Measurements from ENCODE around the gene QPCT. TPM values are rescaled to one million over a fixed set of nuclear protein-coding genes. Genes with fewer than 3 reads are reported as not detected.

The QPCT gene
- total and polyA plus RNA-seq, 2 experiments from 2014 or later, result 0.81 to 2.0 TPM

DNA sequence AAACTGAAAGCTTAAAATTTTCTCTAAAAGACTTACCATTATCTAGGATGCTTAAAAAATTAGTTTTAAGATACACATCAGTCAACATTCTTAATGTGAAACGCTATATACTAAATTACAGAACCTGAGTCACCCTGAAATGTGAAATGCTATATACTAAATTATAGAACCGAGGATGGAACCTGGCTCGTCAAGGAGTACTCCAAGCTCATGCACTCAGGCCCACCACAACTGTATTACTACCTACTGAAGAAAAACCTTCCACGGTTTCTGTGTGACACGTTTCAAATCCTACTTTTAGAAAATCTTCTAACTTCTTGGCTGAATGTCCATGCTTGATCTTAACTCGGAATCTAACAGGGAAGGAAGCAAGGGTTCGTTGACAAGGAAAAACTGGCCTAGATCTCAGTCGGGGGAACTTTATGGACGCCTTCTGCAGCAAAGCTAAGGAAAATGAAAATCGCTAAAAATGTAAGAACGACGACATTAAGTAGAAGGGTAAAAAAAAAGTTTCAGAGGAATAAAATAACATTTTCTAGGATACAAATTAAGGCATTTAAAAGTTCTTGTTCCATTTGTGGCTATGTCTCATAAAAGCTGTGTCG lies 21.2 kb upstream of the QPCT start:
- Histone ChIP-seq H3K4me2 (peak overlapping the region; percentile 89), H3K36me3 (replicated peaks; ENCODE audit: insufficient read depth, low read depth) (no peaks in the 10 kb centered on the region), H3K4me3 (peak overlapping the region; percentile 77), H2AFZ (peak overlapping the region; percentile 64), H3K4me1 (ENCODE audit: insufficient read depth) (peaks cover 7% of the 10 kb centered on the region), H3K27ac (peak overlapping the region; percentile 81), H4K20me1 (ENCODE audit: insufficient read depth, poor library complexity, severe bottlenecking) (peaks cover 18% of the 10 kb centered on the region), H3K79me2 (peaks cover 54% of the 10 kb centered on the region), H3K27me3 (no peaks in the 10 kb centered on the region), H3K9me2 (replicated peaks; ENCODE audit: insufficient read depth) (no peaks in the 10 kb centered on the region), H3K9me3 (ENCODE audit: low read depth) (no peaks in the 10 kb centered on the region)
- no peak for DNase-seq (ENCODE audit: low spot score)
- TF ChIP-seq EZH2 (IDR thresholded peaks at IDR 0.05; ENCODE audit: borderline replicate concordance) (no peak), CTCF (IDR thresholded peaks at IDR 0.05; ENCODE audit: poor library complexity) (no peak), EZH2phosphoT487 (IDR thresholded peaks at IDR 0.05; ENCODE audit: low read depth, severe bottlenecking, unreplicated experiment) (no peak)
- 10% methylated on average over 13 of the region's 13 CpGs for WGBS (ENCODE audit: low lambda C conversion rate, missing lambda C conversion rate)

- H2AFZ ChIP-seq, result peak overlapping the region; percentile 64
- TF ChIP-seq EZH2 (IDR thresholded peaks at IDR 0.05; ENCODE audit: borderline replicate concordance) (no peak), CTCF (IDR thresholded peaks at IDR 0.05; ENCODE audit: poor library complexity) (no peak), EZH2phosphoT487 (IDR thresholded peaks at IDR 0.05; ENCODE audit: low read depth, severe bottlenecking, unreplicated experiment) (no peak)
- peaks cover 18% of the 10 kb centered on the region for H4K20me1 ChIP-seq (ENCODE audit: insufficient read depth, poor library complexity, severe bottlenecking)
- H3K4me3 ChIP-seq, result peak overlapping the region; percentile 77
- H3K9me2 ChIP-seq (replicated peaks; ENCODE audit: insufficient read depth), result no peaks in the 10 kb centered on the region
- H3K4me1 ChIP-seq (ENCODE audit: insufficient read depth), result peaks cover 7% of the 10 kb centered on the region
- H3K27me3 ChIP-seq, result no peaks in the 10 kb centered on the region
- peak overlapping the region; percentile 89 for H3K4me2 ChIP-seq
- H3K9me3 ChIP-seq (ENCODE audit: low read depth), result no peaks in the 10 kb centered on the region
- peaks cover 50% of the 10 kb centered on the region for H3K79me2 ChIP-seq
- no peaks in the 10 kb centered on the region for H3K36me3 ChIP-seq (replicated peaks; ENCODE audit: insufficient read depth, low read depth)
- WGBS (ENCODE audit: low lambda C conversion rate, missing lambda C conversion rate), result under 1% methylated on average over 34 of the region's 61 CpGs
- H3K27ac ChIP-seq, result peak overlapping the region; percentile 81
- peak; percentile 44 for DNase-seq (ENCODE audit: low spot score)
These were observed 20.5 kb upstream of the QPCT start for GRCh38 chr2:37323781-37324535.

GRCh38 chr2:37324536-37324785 lies 20.0 kb upstream of the QPCT start:
- no peaks in the 10 kb centered on the region for H3K36me3 ChIP-seq (replicated peaks; ENCODE audit: insufficient read depth, low read depth)
- peak overlapping the region; percentile 89 for H3K4me2 ChIP-seq
- TF ChIP-seq EZH2phosphoT487 (IDR thresholded peaks at IDR 0.05; ENCODE audit: low read depth, severe bottlenecking, unreplicated experiment) (no peak), CTCF (IDR thresholded peaks at IDR 0.05; ENCODE audit: poor library complexity) (peak; percentile 17)
- no peaks in the 10 kb centered on the region for H3K27me3 ChIP-seq
- peaks cover 7% of the 10 kb centered on the region for H3K4me1 ChIP-seq (ENCODE audit: insufficient read depth)
- H3K9me2 ChIP-seq (replicated peaks; ENCODE audit: insufficient read depth), result no peaks in the 10 kb centered on the region
- H4K20me1 ChIP-seq (ENCODE audit: insufficient read depth, poor library complexity, severe bottlenecking), result peaks cover 18% of the 10 kb centered on the region
- peaks cover 45% of the 10 kb centered on the region for H3K79me2 ChIP-seq
- no CpG with 5 or more reads among the region's 33 CpGs for WGBS (ENCODE audit: low lambda C conversion rate, missing lambda C conversion rate)
- H3K9me3 ChIP-seq (ENCODE audit: low read depth), result no peaks in the 10 kb centered on the region
- H2AFZ ChIP-seq, result peak overlapping the region; percentile 64
- peak overlapping the region; percentile 77 for H3K4me3 ChIP-seq
- DNase-seq (ENCODE audit: low spot score), result peak; percentile 93
- peak overlapping the region; percentile 81 for H3K27ac ChIP-seq

All from hepatocyte (in vitro differentiated cells).